Measurements from ENCODE around the gene BBS1.

Gene BBS1

GRCh38 chr11:66561975-66562248, 51.5 kb downstream of the BBS1 start:
- Histone ChIP-seq H3K9me3 (ENCODE audit: control insufficient read depth, low read length) (no peaks in the 10 kb centered on the region), H3K36me3 (ENCODE audit: control insufficient read depth, insufficient read depth, low read length) (no peaks in the 10 kb centered on the region), H3K4me3 (ENCODE audit: low read depth, low read length) (no peak overlapping the region), H3K4me1 (peaks cover 4% of the 10 kb centered on the region), H3K27me3 (ENCODE audit: control insufficient read depth, insufficient read depth, low read length) (no peaks in the 10 kb centered on the region), H3K9ac (no peak overlapping the region), H3K79me2 (no peaks in the 10 kb centered on the region), H3K4me2 (ENCODE audit: low read length) (no peak overlapping the region), H3K27ac (no peak overlapping the region), H2AFZ (no peak overlapping the region)
- TF ChIP-seq CTCF (IDR thresholded peaks at IDR 0.05): no peak

- H3K4me1 ChIP-seq: peaks cover 4% of the 10 kb centered on the region
- H3K27me3 ChIP-seq (ENCODE audit: control insufficient read depth, insufficient read depth, low read length): no peaks in the 10 kb centered on the region
- no peak overlapping the region for H2AFZ ChIP-seq
- H3K79me2 ChIP-seq: no peaks in the 10 kb centered on the region
- no peak for TF ChIP-seq CTCF (IDR thresholded peaks at IDR 0.05)
- H3K27ac ChIP-seq: no peak overlapping the region
- H3K4me3 ChIP-seq (ENCODE audit: low read depth, low read length): no peak overlapping the region
- H3K36me3 ChIP-seq (ENCODE audit: control insufficient read depth, insufficient read depth, low read length): no peaks in the 10 kb centered on the region
- H3K4me2 ChIP-seq (ENCODE audit: low read length): no peak overlapping the region
- no peaks in the 10 kb centered on the region for H3K9me3 ChIP-seq (ENCODE audit: control insufficient read depth, low read length)
- no peak overlapping the region for H3K9ac ChIP-seq
Observed at GRCh38 chr11:66562275-66562674, 51.8 kb downstream of the BBS1 start.

DNA sequence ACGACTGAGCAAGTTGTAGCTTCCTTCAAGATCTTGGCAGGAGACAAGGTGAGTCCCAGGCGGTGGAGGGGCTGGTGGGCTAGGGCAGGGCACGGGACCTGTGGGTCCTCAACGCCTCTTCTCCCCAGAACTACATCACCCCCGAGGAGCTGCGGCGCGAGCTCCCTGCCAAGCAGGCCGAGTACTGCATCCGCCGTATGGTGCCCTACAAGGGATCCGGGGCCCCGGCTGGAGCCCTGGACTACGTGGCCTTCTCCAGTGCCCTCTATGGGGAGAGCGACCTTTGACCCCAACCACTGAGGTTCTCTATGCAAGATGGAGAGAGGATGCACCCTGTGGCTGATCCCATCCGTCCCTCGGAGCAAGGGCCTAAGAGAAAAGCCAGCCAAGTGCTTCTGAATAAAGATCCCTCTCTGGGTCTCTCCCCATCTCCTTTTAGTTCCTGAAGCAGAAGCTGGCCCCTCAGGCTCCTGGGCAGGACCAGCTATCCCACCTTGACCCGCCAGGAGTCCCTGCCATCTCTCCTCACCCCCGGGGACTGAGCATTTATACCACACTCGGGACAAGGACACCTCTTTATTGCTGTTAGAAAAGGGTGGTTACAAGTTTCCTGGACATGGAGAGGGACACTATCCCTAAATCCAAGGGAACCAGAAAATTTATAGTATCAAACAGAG, 52.6 kb downstream of the BBS1 start:
- Histone ChIP-seq H3K27ac (no peak overlapping the region), H3K79me2 (no peaks in the 10 kb centered on the region), H3K27me3 (ENCODE audit: control insufficient read depth, insufficient read depth, low read length) (no peaks in the 10 kb centered on the region), H3K36me3 (ENCODE audit: control insufficient read depth, insufficient read depth, low read length) (no peaks in the 10 kb centered on the region), H3K9ac (no peak overlapping the region), H3K4me2 (ENCODE audit: low read length) (no peak overlapping the region), H3K4me3 (ENCODE audit: low read depth, low read length) (no peak overlapping the region), H3K9me3 (ENCODE audit: control insufficient read depth, low read length) (no peaks in the 10 kb centered on the region), H3K4me1 (peaks cover 4% of the 10 kb centered on the region), H2AFZ (no peak overlapping the region)
- no peak for TF ChIP-seq CTCF (IDR thresholded peaks at IDR 0.05)

GRCh38 chr11:66563832-66564231, 53.4 kb downstream of the BBS1 start:
- no peak overlapping the region for H3K27ac ChIP-seq
- H3K36me3 ChIP-seq (ENCODE audit: control insufficient read depth, insufficient read depth, low read length): no peaks in the 10 kb centered on the region
- no peak overlapping the region for H2AFZ ChIP-seq
- no peaks in the 10 kb centered on the region for H3K79me2 ChIP-seq
- H3K4me3 ChIP-seq (ENCODE audit: low read depth, low read length): no peak overlapping the region
- H3K27me3 ChIP-seq (ENCODE audit: control insufficient read depth, insufficient read depth, low read length): no peaks in the 10 kb centered on the region
- H3K9ac ChIP-seq: no peak overlapping the region
- no peak for TF ChIP-seq CTCF (IDR thresholded peaks at IDR 0.05)
- H3K9me3 ChIP-seq (ENCODE audit: control insufficient read depth, low read length): no peaks in the 10 kb centered on the region
- peaks cover under 1% of the 10 kb centered on the region for H3K4me1 ChIP-seq
- H3K4me2 ChIP-seq (ENCODE audit: low read length): no peak overlapping the region

DNA sequence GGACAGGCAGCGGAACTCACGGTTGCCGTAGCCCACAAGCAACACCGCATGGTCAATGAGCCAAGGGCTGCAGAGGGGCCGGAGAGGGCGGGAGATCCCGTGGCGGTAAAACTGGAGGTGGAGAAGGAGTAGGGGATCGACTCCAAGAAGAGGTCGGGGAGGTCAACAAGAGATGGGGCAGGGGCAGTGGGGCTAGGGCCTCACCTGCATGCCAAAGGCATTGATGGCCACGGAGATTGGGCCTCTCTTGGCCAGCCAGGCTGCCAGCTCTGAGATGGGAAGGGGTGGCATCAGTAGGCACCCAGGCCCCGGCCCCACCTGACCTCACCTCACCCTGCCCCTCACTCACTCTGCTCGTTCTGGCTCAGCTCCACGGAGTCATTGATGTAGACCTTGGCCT, 54.1 kb downstream of the BBS1 start:
- H3K4me1 ChIP-seq: no peaks in the 10 kb centered on the region
- no peaks in the 10 kb centered on the region for H3K9me3 ChIP-seq (ENCODE audit: control insufficient read depth, low read length)
- no peak overlapping the region for H3K9ac ChIP-seq
- H2AFZ ChIP-seq: no peak overlapping the region
- no peaks in the 10 kb centered on the region for H3K36me3 ChIP-seq (ENCODE audit: control insufficient read depth, insufficient read depth, low read length)
- no peaks in the 10 kb centered on the region for H3K27me3 ChIP-seq (ENCODE audit: control insufficient read depth, insufficient read depth, low read length)
- no peaks in the 10 kb centered on the region for H3K79me2 ChIP-seq
- no peak for TF ChIP-seq CTCF (IDR thresholded peaks at IDR 0.05)
- no peak overlapping the region for H3K27ac ChIP-seq
- no peak overlapping the region for H3K4me3 ChIP-seq (ENCODE audit: low read depth, low read length)
- H3K4me2 ChIP-seq (ENCODE audit: low read length): no peak overlapping the region
